HepG2 (cell line): ENCODE data around the gene VASN.

Source experiments
- CTCF ChIP-seq: sonication (generic); formaldehyde crosslinking; IDR thresholded peaks from 2 replicates; pipeline ENCODE4 v1.5.0; 2020; ENCODE audit warnings: mild to moderate bottlenecking, missing genetic modification reagents, moderate library complexity
- EZH2 ChIP-seq: conservative IDR thresholded peaks from 2 replicates; pipeline ENCODE4 v1.6.1; 2012; ENCODE audit warnings: mild to moderate bottlenecking, low read depth, low read length, moderate library complexity
- MXD4 ChIP-seq: IDR thresholded peaks from 2 replicates; pipeline ENCODE4 v1.6.1; 2016; ENCODE audit warnings: mild to moderate bottlenecking, missing biosample characterization, missing genetic modification reagents
- MYPOP ChIP-seq: sonication (generic); formaldehyde crosslinking; IDR thresholded peaks from 2 replicates; pipeline ENCODE4 v1.8.1; 2023; ENCODE audit warnings: mild to moderate bottlenecking, moderate library complexity, missing genetic modification reagents
- NCOA5 ChIP-seq: sonication (generic); formaldehyde crosslinking; IDR thresholded peaks from 2 replicates; pipeline ENCODE4 v1.4.0; 2020; ENCODE audit warnings: missing genetic modification reagents
- NFIC ChIP-seq: IDR thresholded peaks from 2 replicates; pipeline ENCODE4 v1.6.1; 2012; ENCODE audit warnings: mild to moderate bottlenecking, low read length, inconsistent platforms
- PREB ChIP-seq: sonication (generic); formaldehyde crosslinking; IDR thresholded peaks from 2 replicates; pipeline ENCODE4 v1.4.0; 2020; ENCODE audit warnings: missing genetic modification reagents
- RBM39 ChIP-seq: fragments of 200-400 bp; formaldehyde crosslinking; IDR thresholded peaks from one replicate; pipeline ENCODE4 v1.6.1; 2018; ENCODE audit warnings: antibody characterized with exemption, mild to moderate bottlenecking, low read depth, low read length; ENCODE audit not compliant: poor library complexity, severe bottlenecking
- TCF7L2 ChIP-seq: IDR thresholded peaks from 2 replicates; pipeline ENCODE4 v1.6.1; 2011; ENCODE audit warnings: mild to moderate bottlenecking, low read depth, low read length, moderate library complexity
- ZBTB8A ChIP-seq: sonication (generic); formaldehyde crosslinking; IDR thresholded peaks from 2 replicates; pipeline ENCODE4 v1.4.0; 2020; ENCODE audit warnings: mild to moderate bottlenecking, low read depth, missing genetic modification reagents, borderline replicate concordance
- ZNF513 ChIP-seq: sonication (generic); formaldehyde crosslinking; conservative IDR thresholded peaks from 2 replicates; pipeline ENCODE4 v1.5.0; 2020; ENCODE audit warnings: missing genetic modification reagents
- ZNF639 ChIP-seq: conservative IDR thresholded peaks from 2 replicates; pipeline ENCODE4 v1.6.1; 2018; ENCODE audit warnings: missing genetic modification reagents

GRCh38 chr16:4389051-4389955 lies 17.7 kb downstream of the VASN start:
- TF ChIP-seq CTCF (CRISPR knock-in tag) = peak; percentile 58
- no peak for TF ChIP-seq ZNF639
- TF ChIP-seq TCF7L2 = no peak
- TF ChIP-seq EZH2 = no peak
- TF ChIP-seq MYPOP (CRISPR knock-in tag) = no peak
- no peak for TF ChIP-seq PREB (CRISPR knock-in tag)
- TF ChIP-seq MXD4 (CRISPR knock-in tag) = no peak
- TF ChIP-seq RBM39 = no peak
- no peak for TF ChIP-seq NFIC
- TF ChIP-seq NCOA5 (CRISPR knock-in tag) = no peak
- TF ChIP-seq ZNF513 (CRISPR knock-in tag) = no peak
- TF ChIP-seq ZBTB8A = no peak
